T-helper 22 cell (primary cell): Measurements from ENCODE around the gene EFNB2.

Source experiments
- DNase-seq: peaks from one replicate; pipeline ENCODE4 v3.0.0-alpha.2; 2020; ENCODE audit warnings: low read depth

EFNB2 gene

GRCh38 chr13:106445996-106446395 lies 89.5 kb downstream of the EFNB2 start:
- no peak for DNase-seq

- no peak for DNase-seq
These were observed 91.7 kb downstream of the EFNB2 start for GRCh38 chr13:106443607-106444322.

- DNase-seq: no peak
These were observed 94.6 kb downstream of the EFNB2 start for GRCh38 chr13:106440866-106441265.
